Measurements from ENCODE around the gene SPATS2L. TPM values are rescaled to one million over a fixed set of nuclear protein-coding genes. Genes with fewer than 3 reads are reported as not detected.
A peak's percentile ranks its signal among the peaks of the same experiment; 100 is the strongest.

The SPATS2L gene
- total RNA-seq, 2 experiments from 2014 or later = 53.9 to 56.7 TPM

- no peak overlapping the region for H3K27ac Mint-ChIP-seq
Observed at GRCh38 chr2:200454927-200455801, 148.7 kb downstream of the SPATS2L start.

GRCh38 chr2:200455958-200456421 is 149.5 kb downstream of the SPATS2L start:
- no peak for DNase-seq
- ChIA-PET POLR2A (no interaction called here), CTCF (interaction anchor here (0.5 to 2.4 kb wide), 6 partner anchors 12 to 117 kb away, joined by 3 to 8 read pairs (median 6); no protein-coding TSS in a partner anchor)
- Mint-ChIP-seq H3K27ac (peak overlapping the region; percentile 9), H3K27me3 (no peaks in the 10 kb centered on the region), H3K4me3 (no peak overlapping the region), H3K4me1 (peaks cover 28% of the 10 kb centered on the region), H3K36me3 (ENCODE audit: low read depth) (peaks cover 23% of the 10 kb centered on the region), H3K9me3 (no peaks in the 10 kb centered on the region)

More at GRCh38 chr2:200454927-200455801, 148.7 kb downstream of the SPATS2L start:
- Mint-ChIP-seq H3K27me3 (no peaks in the 10 kb centered on the region), H3K4me1 (peaks cover 28% of the 10 kb centered on the region), H3K36me3 (ENCODE audit: low read depth) (peaks cover 29% of the 10 kb centered on the region), H3K4me3 (no peak overlapping the region), H3K9me3 (no peaks in the 10 kb centered on the region)
- no peak for DNase-seq
- ChIA-PET POLR2A (interaction anchor here (0.7 kb wide), 1 partner anchor 146 kb away, joined by 3 read pairs; no protein-coding TSS in a partner anchor), CTCF (interaction anchor here (0.6 to 2.4 kb wide), 10 partner anchors 8 to 116 kb away, joined by 3 to 8 read pairs (median 4); no protein-coding TSS in a partner anchor)

GRCh38 chr2:200456567-200456966 is 150.1 kb downstream of the SPATS2L start:
- DNase-seq = no peak
- Mint-ChIP-seq H3K27ac (no peak overlapping the region), H3K4me1 (peaks cover 28% of the 10 kb centered on the region), H3K27me3 (no peaks in the 10 kb centered on the region), H3K9me3 (no peaks in the 10 kb centered on the region), H3K36me3 (ENCODE audit: low read depth) (peaks cover 25% of the 10 kb centered on the region), H3K4me3 (no peak overlapping the region)
- CTCF ChIA-PET = interaction anchor here (0.5 to 2.4 kb wide), 5 partner anchors 11 to 85 kb away, joined by 3 to 8 read pairs (median 3); no protein-coding TSS in a partner anchor
- POLR2A ChIA-PET = no interaction called here

GRCh38 chr2:200459101-200459500 is 152.6 kb downstream of the SPATS2L start:
- peaks cover 38% of the 10 kb centered on the region for H3K36me3 Mint-ChIP-seq (ENCODE audit: low read depth)
- CTCF ChIA-PET = no interaction called here
- no peak for DNase-seq
- no peaks in the 10 kb centered on the region for H3K27me3 Mint-ChIP-seq
- POLR2A ChIA-PET = no interaction called here
- H3K4me1 Mint-ChIP-seq = peaks cover 36% of the 10 kb centered on the region
- H3K9me3 Mint-ChIP-seq = no peaks in the 10 kb centered on the region
- H3K27ac Mint-ChIP-seq = no peak overlapping the region
- H3K4me3 Mint-ChIP-seq = no peak overlapping the region

GRCh38 chr2:200461846-200462710 is 155.6 kb downstream of the SPATS2L start:
- Mint-ChIP-seq H3K36me3 (ENCODE audit: low read depth) (peaks cover 39% of the 10 kb centered on the region), H3K4me3 (no peak overlapping the region), H3K27ac (no peak overlapping the region), H3K27me3 (no peaks in the 10 kb centered on the region), H3K9me3 (no peaks in the 10 kb centered on the region), H3K4me1 (peaks cover 33% of the 10 kb centered on the region)
- CTCF ChIA-PET = interaction anchor here (0.8 to 0.9 kb wide), 2 partner anchors 9 to 22 kb away, joined by 3 read pairs; no protein-coding TSS in a partner anchor
- POLR2A ChIA-PET = no interaction called here
- no peak for DNase-seq

GRCh38 chr2:200463452-200463851 is 157.0 kb downstream of the SPATS2L start:
- DNase-seq = no peak
- ChIA-PET CTCF (interaction anchor here (0.9 to 1.2 kb wide), 2 partner anchors 9 to 23 kb away, joined by 3 to 4 read pairs; no protein-coding TSS in a partner anchor), POLR2A (no interaction called here)
- Mint-ChIP-seq H3K36me3 (ENCODE audit: low read depth) (peaks cover 49% of the 10 kb centered on the region), H3K27me3 (no peaks in the 10 kb centered on the region), H3K4me1 (peaks cover 47% of the 10 kb centered on the region), H3K9me3 (no peaks in the 10 kb centered on the region), H3K4me3 (no peak overlapping the region), H3K27ac (no peak overlapping the region)

GRCh38 chr2:200466425-200467418 is 160.2 kb downstream of the SPATS2L start:
- peaks cover 63% of the 10 kb centered on the region for H3K36me3 Mint-ChIP-seq (ENCODE audit: low read depth)
- H3K27ac Mint-ChIP-seq = peak overlapping the region; percentile 89
- CTCF ChIA-PET = interaction anchor here (1.0 to 3.2 kb wide), 8 partner anchors 10 to 198 kb away, joined by 3 to 12 read pairs (median 4); no protein-coding TSS in a partner anchor
- DNase-seq = peak; percentile 28
- H3K4me1 Mint-ChIP-seq = peaks cover 62% of the 10 kb centered on the region
- no peaks in the 10 kb centered on the region for H3K9me3 Mint-ChIP-seq
- POLR2A ChIA-PET = interaction anchor here (1.2 kb wide), 1 partner anchor 94 kb away, joined by 4 read pairs; no protein-coding TSS in a partner anchor
- peak overlapping the region; percentile 56 for H3K4me3 Mint-ChIP-seq
- H3K27me3 Mint-ChIP-seq = no peaks in the 10 kb centered on the region

- ChIA-PET CTCF (interaction anchor here (0.7 to 3.2 kb wide), 11 partner anchors 12 to 729 kb away, joined by 3 to 12 read pairs (median 4); partner anchors contain the start of gene KCTD18), POLR2A (interaction anchor here (1.2 kb wide), 1 partner anchor 94 kb away, joined by 3 read pairs; no protein-coding TSS in a partner anchor)
- peak; percentile 52 for DNase-seq
- peak overlapping the region; percentile 11 for H3K4me3 Mint-ChIP-seq
- no peaks in the 10 kb centered on the region for H3K9me3 Mint-ChIP-seq
- H3K27ac Mint-ChIP-seq = peak overlapping the region; percentile 89
- peaks cover 56% of the 10 kb centered on the region for H3K4me1 Mint-ChIP-seq
- no peaks in the 10 kb centered on the region for H3K27me3 Mint-ChIP-seq
- H3K36me3 Mint-ChIP-seq (ENCODE audit: low read depth) = peaks cover 59% of the 10 kb centered on the region
Observed at GRCh38 chr2:200467806-200468681, 161.6 kb downstream of the SPATS2L start.

- Mint-ChIP-seq H3K27me3 (no peaks in the 10 kb centered on the region), H3K4me1 (peaks cover 47% of the 10 kb centered on the region), H3K27ac (no peak overlapping the region), H3K4me3 (no peak overlapping the region), H3K9me3 (no peaks in the 10 kb centered on the region), H3K36me3 (ENCODE audit: low read depth) (peaks cover 54% of the 10 kb centered on the region)
- no peak for DNase-seq
- ChIA-PET POLR2A (no interaction called here), CTCF (interaction anchor here (1.2 to 1.3 kb wide), 2 partner anchors 26 to 484 kb away, joined by 3 to 4 read pairs; no protein-coding TSS in a partner anchor)
Observed at GRCh38 chr2:200469708-200470211, 163.3 kb downstream of the SPATS2L start.

- H3K9me3 Mint-ChIP-seq = no peaks in the 10 kb centered on the region
- peaks cover 44% of the 10 kb centered on the region for H3K4me1 Mint-ChIP-seq
- DNase-seq = no peak
- ChIA-PET CTCF (interaction anchor here (1.2 to 1.8 kb wide), 4 partner anchors 9 to 485 kb away, joined by 3 to 5 read pairs (median 4); no protein-coding TSS in a partner anchor), POLR2A (no interaction called here)
- H3K4me3 Mint-ChIP-seq = no peak overlapping the region
- H3K36me3 Mint-ChIP-seq (ENCODE audit: low read depth) = peaks cover 49% of the 10 kb centered on the region
- H3K27ac Mint-ChIP-seq = peak overlapping the region; percentile 7
- H3K27me3 Mint-ChIP-seq = no peaks in the 10 kb centered on the region
Observed at GRCh38 chr2:200470230-200470629, 163.7 kb downstream of the SPATS2L start.

Measured in activated CD4-positive, alpha-beta T cell treated with anti-CD3 and anti-CD28 coated beads, Interleukin-2, amount 10 ng/mL, durations not matched to agents 7 days and 5 days (primary cell).